Liver (tissue), 9 donors: ENCODE results near the gene PPP3CB. TPM values are rescaled to one million over a fixed set of nuclear protein-coding genes. Genes with fewer than 3 reads are reported as not detected.

Experiments
- DNase-seq: peaks from one replicate; pipeline ENCODE4 v3.0.0-alpha.2; 2017; ENCODE audit warnings: low spot score
- H3K27ac ChIP-seq, 2 donors: one replicate each; pipeline ENCODE4 v1.7.0; 2013; ENCODE audit warnings: inconsistent platforms in 2 of 2, low read length in 2 of 2, control low read depth in 1 of 2, low read depth in 1 of 2, mild to moderate bottlenecking in 1 of 2
- H3K27me3 ChIP-seq, 4 donors: one replicate each; pipeline versions ENCODE4 v1.6.1 to v1.7.0; 2013; ENCODE audit warnings: low read length in 3 of 4, inconsistent platforms in 1 of 4, mild to moderate bottlenecking in 1 of 4, moderate library complexity in 1 of 4; ENCODE audit not compliant: control insufficient read depth in 4 of 4, insufficient read depth in 4 of 4
- H3K36me3 ChIP-seq, 4 donors: one replicate each; pipeline versions ENCODE4 v1.6.1 to v1.7.0; 2013; ENCODE audit warnings: low read length in 3 of 4, mild to moderate bottlenecking in 3 of 4, low read depth in 1 of 4, moderate library complexity in 1 of 4; ENCODE audit not compliant: control insufficient read depth in 4 of 4, insufficient read depth in 3 of 4
- H3K4me1 ChIP-seq, 4 donors: one replicate each; pipeline versions ENCODE4 v1.6.1 to v1.7.0; 2013; ENCODE audit warnings: low read length in 3 of 4, mild to moderate bottlenecking in 3 of 4, moderate library complexity in 1 of 4; ENCODE audit not compliant: control insufficient read depth in 4 of 4, insufficient read depth in 4 of 4
- H3K4me3 ChIP-seq, 3 donors: one replicate each; pipeline versions ENCODE4 v1.6.1 to v1.7.0; 2013; ENCODE audit warnings: low read length in 3 of 3, control low read depth in 1 of 3, low read depth in 1 of 3, mild to moderate bottlenecking in 1 of 3
- H3K9ac ChIP-seq, 2 donors: one replicate each; pipeline ENCODE4 v1.7.0; 2013; ENCODE audit warnings: low read length in 2 of 2, mild to moderate bottlenecking in 2 of 2, moderate library complexity in 2 of 2, control low read depth in 1 of 2, low read depth in 1 of 2
- H3K9me3 ChIP-seq, 4 donors: one replicate each; pipeline versions ENCODE4 v1.6.1 to v1.7.0; 2013; ENCODE audit warnings: low read length in 3 of 4; ENCODE audit not compliant: control insufficient read depth in 4 of 4
- FOXA1 ChIP-seq: IDR thresholded peaks from 2 replicates; pipeline ENCODE4 v1.6.1; 2016; ENCODE audit warnings: antibody characterized with exemption
- FOXA2 ChIP-seq: IDR thresholded peaks from 2 replicates; pipeline ENCODE4 v1.6.1; 2016; ENCODE audit warnings: antibody characterized with exemption
- HNF4G ChIP-seq: IDR thresholded peaks from 2 replicates; pipeline ENCODE4 v1.6.1; 2016; ENCODE audit warnings: antibody characterized with exemption
- MAX ChIP-seq: IDR thresholded peaks from 2 replicates; pipeline ENCODE4 v1.6.1; 2016; ENCODE audit warnings: antibody characterized with exemption
- REST ChIP-seq: IDR thresholded peaks from 2 replicates; pipeline ENCODE4 v1.6.1; 2016; ENCODE audit warnings: antibody characterized with exemption, mild to moderate bottlenecking
- RXRA ChIP-seq, 2 donors: IDR thresholded peaks; 2 replicates each; pipeline ENCODE4 v1.6.1; 2017 to 2018; ENCODE audit warnings: antibody characterized with exemption in 2 of 2, mild to moderate bottlenecking in 1 of 2
- SP1 ChIP-seq: IDR thresholded peaks from 2 replicates; pipeline ENCODE4 v1.6.1; 2018; ENCODE audit warnings: antibody characterized with exemption, mild to moderate bottlenecking
- TAF1 ChIP-seq: conservative IDR thresholded peaks from 2 replicates; pipeline ENCODE4 v1.6.1; 2016; ENCODE audit warnings: antibody characterized with exemption, mild to moderate bottlenecking
- YY1 ChIP-seq: IDR thresholded peaks from 2 replicates; pipeline ENCODE4 v1.6.1; 2016; ENCODE audit warnings: antibody characterized with exemption, mild to moderate bottlenecking
- ZBTB33 ChIP-seq: IDR thresholded peaks from 2 replicates; pipeline ENCODE4 v1.6.1; 2016; ENCODE audit warnings: antibody characterized with exemption
- WGBS: extraction: QIAGEN DNeasy Blood & Tissue Kit; methylation state at CpG from one replicate; pipeline ENCODE4 v1.1.7; 2013; 5-methylcytosine and 5-hydroxymethylcytosine counted together
- polyA plus RNA-seq, 2 donors: library from polyadenylated mRNA; stranded (reverse) in 1 of 2; unstranded in 1 of 2; fragments of 200-250 nt in 1 of 2; fragments of >200 nt in 1 of 2; fragmentation: Nextera tagmentation in 1 of 2; extraction: Ambion mirVana in 1 of 2; gene quantifications; one replicate each; pipeline versions ENCODE4 v1.2.1 to v1.2.3, GENCODE V29; 2013 to 2015
- total RNA-seq, 2 donors: library from RNA; depleted of rRNA; stranded (reverse); fragments of >200 nt; gene quantifications; one replicate each; pipeline ENCODE4 v1.2.3, GENCODE V29; 2014
- donor health status: healthy.
- donor health status: healthy.
- donor health status: healthy.
- donor health status: healthy.
- donor health status: healthy.

Gene PPP3CB
- total and polyA plus RNA-seq, 4 donors: 5.7 to 22.4 (median 11.4) TPM

- TF ChIP-seq ZBTB33: no peak
- TF ChIP-seq TAF1: no peak
- Histone ChIP-seq H3K27me3 (no peaks in the 10 kb centered on the region), H3K9me3 (no peaks in the 10 kb centered on the region), H3K4me1 (peaks cover 0 to 2% (median 0%) of the 10 kb centered on the region in 4 donors), H3K36me3 (peaks cover 0 to 3% (median 1%) of the 10 kb centered on the region in 4 donors), H3K27ac (no peak overlapping the region), H3K9ac (no peak overlapping the region), H3K4me3 (no peak overlapping the region)
- 78% methylated on average over 6 of the region's 6 CpGs for WGBS
- no peak for DNase-seq
Measured at GRCh38 chr10:73459683-73460314, 36.0 kb downstream of the PPP3CB start.

GRCh38 chr10:73456187-73456890, 39.5 kb downstream of the PPP3CB start:
- H3K4me3 ChIP-seq: no peak overlapping the region
- no peaks in the 10 kb centered on the region for H3K9me3 ChIP-seq
- H3K36me3 ChIP-seq: peaks cover 0 to 8% (median 3%) of the 10 kb centered on the region in 4 donors
- peaks cover 0 to 2% (median 0%) of the 10 kb centered on the region in 4 donors for H3K4me1 ChIP-seq
- no peaks in the 10 kb centered on the region for H3K27me3 ChIP-seq
- H3K27ac ChIP-seq: no peak overlapping the region
- H3K9ac ChIP-seq: no peak overlapping the region
- TF ChIP-seq FOXA1: no peak
- no peak for TF ChIP-seq FOXA2
- no peak for TF ChIP-seq YY1
- TF ChIP-seq TAF1: no peak
- TF ChIP-seq REST: no peak
- TF ChIP-seq MAX: no peak
- no peak for TF ChIP-seq RXRA (IDR thresholded peaks at IDR 0.05)
- no peak for TF ChIP-seq HNF4G
- no peak for TF ChIP-seq ZBTB33
- TF ChIP-seq SP1: no peak
- DNase-seq: no peak
- WGBS: 93% methylated on average over 2 of the region's 2 CpGs
